Left lung (tissue), 10 donors: ENCODE data around the gene SYNGR1. TPM values are rescaled to one million over a fixed set of nuclear protein-coding genes. Genes with fewer than 3 reads are reported as not detected.

Experiments used
- ATAC-seq: fragments of 200-7000 bp; cut with Tn5 transposase; one replicate; pipeline ENCODE4 v1.9.1; 2020; ENCODE audit warnings: moderate library complexity
- DNase-seq, 4 donors: peaks; one replicate each; pipeline ENCODE4 v3.0.0-alpha.2; 2013 to 2020
- H3K27ac ChIP-seq, 2 donors: fragments of 200-600 bp; sonication (generic) in 1 of 2; one replicate each; pipeline versions ENCODE4 v1.5.0 to v1.8.0; 2020 to 2021
- H3K27me3 ChIP-seq, 2 donors: fragments of 200-600 bp; sonication (generic) in 1 of 2; one replicate each; pipeline versions ENCODE4 v1.5.0 to v1.8.0; 2020 to 2021
- H3K36me3 ChIP-seq, 2 donors: fragments of 200-600 bp; sonication (generic) in 1 of 2; one replicate each; pipeline versions ENCODE4 v1.5.0 to v1.8.0; 2020 to 2021
- H3K4me1 ChIP-seq, 2 donors: fragments of 200-600 bp; one replicate each; pipeline ENCODE4 v1.8.0; 2021
- H3K4me3 ChIP-seq, 2 donors: fragments of 200-600 bp; sonication (generic) in 1 of 2; one replicate each; pipeline versions ENCODE4 v1.5.0 to v1.8.0; 2020 to 2021; ENCODE audit warnings: mild to moderate bottlenecking in 1 of 2
- H3K9me3 ChIP-seq, 2 donors: fragments of 200-600 bp; sonication (generic) in 1 of 2; one replicate each; pipeline versions ENCODE4 v1.5.0 to v1.8.0; 2020 to 2021
- CTCF ChIP-seq, 2 donors: fragments of 200-600 bp; sonication (generic) in 1 of 2; IDR thresholded peaks; one replicate each; pipeline versions ENCODE4 v1.5.0 to v1.8.0; 2021; ENCODE audit warnings: antibody characterized with exemption in 2 of 2
- intact Hi-C, 2 donors: fragments of 100-400 bp; cut with DNase I; formaldehyde crosslinking; loops; one replicate each; pipeline versions ENCODE4 v1.11.2 to v1.14.2; 2022
- polyA plus RNA-seq, 6 donors: library from polyadenylated mRNA; unstranded; fragments of 120-200 nt; gene quantifications; one replicate each; pipeline ENCODE4 v1.2.1, GENCODE V29; 2013; ENCODE audit not compliant: insufficient read length in 6 of 6
- total RNA-seq, 2 donors: library from RNA; stranded (reverse); fragmentation: NEBNext Ultra II Directional; extraction: Animal tissue kit (Norgen Biotek cat#: 25700); gene quantifications; one replicate each; pipeline ENCODE4 v1.2.1, GENCODE V29; 2021
- donor health status: DM: no; HTN: yes; CAD: no.
- donor health status: DM: no; HTN: no; CAD: no.

The SYNGR1 gene
- total and polyA plus RNA-seq, 8 donors: 5.5 to 32.0 (median 26.5) TPM

DNA sequence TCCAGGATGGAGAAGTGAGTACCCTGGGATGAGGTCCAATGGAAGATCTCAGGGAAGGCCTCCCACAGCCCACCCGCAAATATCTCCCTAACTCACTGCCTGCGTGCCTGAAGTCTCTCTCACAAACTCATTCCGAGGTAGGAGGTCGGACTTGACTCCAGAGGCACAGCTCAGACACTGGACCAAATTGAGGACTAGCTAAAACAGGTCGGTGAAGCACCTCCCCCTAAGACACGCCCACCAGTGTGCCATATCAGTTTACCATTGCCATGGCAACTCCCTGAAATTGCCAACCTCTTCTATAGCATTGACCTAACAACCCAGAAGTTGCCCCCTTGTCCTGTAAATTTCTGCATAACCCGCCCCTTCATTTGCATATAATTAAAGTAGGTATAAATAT lies 47.9 kb upstream of the SYNGR1 start:
- ATAC-seq: no peak
- Histone ChIP-seq H3K9me3 (no peaks in the 10 kb centered on the region), H3K4me3 (no peak overlapping the region), H3K4me1 (peaks cover 6 to 43% of the 10 kb centered on the region in 2 donors), H3K36me3 (no peaks in the 10 kb centered on the region), H3K27me3 (peaks cover 0 to 30% of the 10 kb centered on the region in 2 donors), H3K27ac (no peak overlapping the region)
- no peak for DNase-seq
- intact Hi-C loops: loop anchor here in 1 of 2 donors (10.0 kb wide), 1 partner anchor 57 kb away; the partner anchor contains the start of gene PDGFB
- TF ChIP-seq CTCF (IDR thresholded peaks at IDR 0.05): no peak

GRCh38 chr22:39302431-39302960 lies 47.3 kb upstream of the SYNGR1 start:
- no peak overlapping the region for H3K4me3 ChIP-seq
- H3K27ac ChIP-seq: no peak overlapping the region
- no peaks in the 10 kb centered on the region for H3K36me3 ChIP-seq
- DNase-seq (no peak), ATAC-seq (no peak)
- H3K9me3 ChIP-seq: no peaks in the 10 kb centered on the region
- peaks cover 0 to 24% of the 10 kb centered on the region in 2 donors for H3K27me3 ChIP-seq
- H3K4me1 ChIP-seq: peaks cover 2 to 37% of the 10 kb centered on the region in 2 donors
- intact Hi-C loops: loop anchor here in 1 of 2 donors (10.0 kb wide), 1 partner anchor 58 kb away; the partner anchor contains the start of gene PDGFB
- TF ChIP-seq CTCF (IDR thresholded peaks at IDR 0.05): no peak

GRCh38 chr22:39303358-39303757 lies 46.4 kb upstream of the SYNGR1 start:
- no peak overlapping the region for H3K4me3 ChIP-seq
- no peak overlapping the region for H3K27ac ChIP-seq
- H3K27me3 ChIP-seq: peaks cover 0 to 18% of the 10 kb centered on the region in 2 donors
- no peak for TF ChIP-seq CTCF (IDR thresholded peaks at IDR 0.05)
- H3K36me3 ChIP-seq: no peaks in the 10 kb centered on the region
- no peaks in the 10 kb centered on the region for H3K9me3 ChIP-seq
- intact Hi-C loops: loop anchor here in 1 of 2 donors (10.0 kb wide), 1 partner anchor 59 kb away; the partner anchor contains the start of gene PDGFB
- ATAC-seq: no peak
- peaks cover 0 to 32% of the 10 kb centered on the region in 2 donors for H3K4me1 ChIP-seq
- no peak for DNase-seq

GRCh38 chr22:39303892-39304671 lies 45.7 kb upstream of the SYNGR1 start:
- Histone ChIP-seq H3K36me3 (no peaks in the 10 kb centered on the region), H3K27me3 (peaks cover 0 to 15% of the 10 kb centered on the region in 2 donors), H3K4me1 (peaks cover 0 to 32% of the 10 kb centered on the region in 2 donors), H3K4me3 (no peak overlapping the region), H3K27ac (no peak overlapping the region), H3K9me3 (no peaks in the 10 kb centered on the region)
- TF ChIP-seq CTCF (IDR thresholded peaks at IDR 0.05): no peak
- ATAC-seq (no peak), DNase-seq (no peak)
- intact Hi-C loops: loop anchor here in 1 of 2 donors (10.0 kb wide), 1 partner anchor 59 kb away; the partner anchor contains the start of gene PDGFB
